Neural cell (in vitro differentiated cells): Measurements from ENCODE around the gene DPF3. TPM values are rescaled to one million over a fixed set of nuclear protein-coding genes. Genes with fewer than 3 reads are reported as not detected.

Experiments
- H2AFZ ChIP-seq: fragments of 200-600, 300-800 bp; sonication (generic), shearing (Covaris generic); 2 replicates; pipeline ENCODE4 v1.6.0; 2014; ENCODE audit warnings: low read depth, mild to moderate bottlenecking, antibody characterized with exemption, low read length, moderate library complexity
- H3F3A ChIP-seq: fragments of 200-600 bp; shearing (Covaris generic); 2 replicates; pipeline ENCODE4 v1.6.1; 2016; ENCODE audit warnings: mild to moderate bottlenecking, moderate library complexity, mixed read lengths, antibody characterized with exemption, low read length; ENCODE audit not compliant: insufficient read depth, poor library complexity, severe bottlenecking
- H3K27ac ChIP-seq: fragments of 200-600, 300-800 bp; sonication (generic), shearing (Covaris generic); 2 replicates; pipeline ENCODE4 v1.5.1; 2014; ENCODE audit warnings: mild to moderate bottlenecking, low read length, moderate library complexity
- H3K27me3 ChIP-seq: fragments of 300-800, 200-600 bp; sonication (generic), shearing (Covaris generic); 2 replicates; pipeline ENCODE4 v1.6.0; 2014; ENCODE audit warnings: mild to moderate bottlenecking, low read depth, low read length, moderate library complexity; ENCODE audit not compliant: insufficient read depth
- H3K36me3 ChIP-seq: fragments of 300-800, 200-600 bp; sonication (generic), shearing (Covaris generic); 2 replicates; pipeline ENCODE4 v1.5.1; 2014; ENCODE audit warnings: mild to moderate bottlenecking, antibody characterized with exemption, low read length, moderate library complexity; ENCODE audit not compliant: insufficient read depth
- H3K4me2 ChIP-seq: fragments of 300-800, 200-600 bp; sonication (generic), shearing (Covaris generic); 2 replicates; pipeline ENCODE4 v1.6.0; 2014; ENCODE audit warnings: mild to moderate bottlenecking, low read length
- H3K4me3 ChIP-seq: fragments of 300-800, 200-600 bp; sonication (generic), shearing (Covaris generic); 2 replicates; pipeline ENCODE4 v1.5.1; 2014; ENCODE audit warnings: mild to moderate bottlenecking, low read length, moderate library complexity
- H3K79me2 ChIP-seq: fragments of 200-600 bp; shearing (Covaris generic); replicated peaks from 2 replicates; pipeline ENCODE4 v1.6.0; 2014; ENCODE audit warnings: mild to moderate bottlenecking, low read length, moderate library complexity; ENCODE audit not compliant: insufficient read depth
- H3K9ac ChIP-seq: fragments of 300-800, 200-600 bp; sonication (generic), shearing (Covaris generic); 2 replicates; pipeline ENCODE4 v1.6.1; 2016; ENCODE audit warnings: mild to moderate bottlenecking, low read length, mixed read lengths
- H3K9me2 ChIP-seq: fragments of 200-600 bp; shearing (Covaris generic); 2 replicates; pipeline ENCODE4 v1.6.1; 2016; ENCODE audit warnings: mild to moderate bottlenecking, low read length, mixed read lengths; ENCODE audit not compliant: insufficient read depth
- H3K9me3 ChIP-seq: fragments of 200-600, 300-800 bp; sonication (generic), shearing (Covaris generic); 2 replicates; pipeline ENCODE4 v1.6.1; 2016; ENCODE audit warnings: mild to moderate bottlenecking, mixed run types, low read length, moderate library complexity, mixed read lengths
- H4K20me1 ChIP-seq: fragments of 200-600 bp; shearing (Covaris generic); 2 replicates; pipeline ENCODE4 v1.6.1; 2016; ENCODE audit warnings: mild to moderate bottlenecking, mixed run types; ENCODE audit not compliant: insufficient read depth
- CTCF ChIP-seq: fragments of 450-650 bp; IDR thresholded peaks from 2 replicates; pipeline ENCODE4 v1.5.1; 2014; ENCODE audit warnings: antibody characterized with exemption, mild to moderate bottlenecking, moderate library complexity; ENCODE audit not compliant: poor library complexity, severe bottlenecking
- EP300 ChIP-seq: fragments of 450-650 bp; conservative IDR thresholded peaks from 2 replicates; pipeline ENCODE4 v1.6.1; 2014; ENCODE audit warnings: antibody characterized with exemption, mild to moderate bottlenecking, moderate library complexity; ENCODE audit not compliant: poor library complexity, severe bottlenecking
- EZH2 ChIP-seq: fragments of 200-600, 300-800 bp; shearing (Covaris generic), sonication (generic); IDR thresholded peaks from 2 replicates; pipeline ENCODE4 v1.6.1; 2014; ENCODE audit warnings: antibody characterized with exemption, low read length, borderline replicate concordance, mild to moderate bottlenecking; ENCODE audit not compliant: insufficient read depth, poor library complexity, severe bottlenecking
- MXI1 ChIP-seq: fragments of 450-650 bp; conservative IDR thresholded peaks from 2 replicates; pipeline ENCODE4 v1.6.1; 2014; ENCODE audit warnings: antibody characterized with exemption, mild to moderate bottlenecking; ENCODE audit not compliant: poor library complexity, severe bottlenecking
- POLR2AphosphoS5 ChIP-seq: IDR thresholded peaks from 2 replicates; pipeline ENCODE4 v1.6.1; 2012
- RAD21 ChIP-seq: fragments of 450-650 bp; conservative IDR thresholded peaks from 2 replicates; pipeline ENCODE4 v1.6.1; 2014; ENCODE audit warnings: antibody characterized with exemption, mild to moderate bottlenecking, moderate library complexity
- SMC3 ChIP-seq: fragments of 450-650 bp; conservative IDR thresholded peaks from 2 replicates; pipeline ENCODE4 v1.6.1; 2014; ENCODE audit warnings: antibody characterized with exemption, mild to moderate bottlenecking, moderate library complexity; ENCODE audit not compliant: poor library complexity
- TAF1 ChIP-seq: IDR thresholded peaks from 2 replicates; pipeline ENCODE4 v1.6.1; 2012; ENCODE audit warnings: low read depth
- polyA plus RNA-seq: library from polyadenylated mRNA; depleted of rRNA; stranded (reverse); fragments of >200 nt; gene quantifications from 2 replicates; pipeline ENCODE4 v1.2.3, GENCODE V29; 2014
- TF ChIP-seq, protein P1 (sequence below): IDR thresholded peaks from 2 replicates; pipeline ENCODE4 v1.6.1; 2012; ENCODE audit warnings: borderline replicate concordance

Gene DPF3
- polyA plus RNA-seq, 1 donor from 2014 or later, result 2.9 TPM

DNA sequence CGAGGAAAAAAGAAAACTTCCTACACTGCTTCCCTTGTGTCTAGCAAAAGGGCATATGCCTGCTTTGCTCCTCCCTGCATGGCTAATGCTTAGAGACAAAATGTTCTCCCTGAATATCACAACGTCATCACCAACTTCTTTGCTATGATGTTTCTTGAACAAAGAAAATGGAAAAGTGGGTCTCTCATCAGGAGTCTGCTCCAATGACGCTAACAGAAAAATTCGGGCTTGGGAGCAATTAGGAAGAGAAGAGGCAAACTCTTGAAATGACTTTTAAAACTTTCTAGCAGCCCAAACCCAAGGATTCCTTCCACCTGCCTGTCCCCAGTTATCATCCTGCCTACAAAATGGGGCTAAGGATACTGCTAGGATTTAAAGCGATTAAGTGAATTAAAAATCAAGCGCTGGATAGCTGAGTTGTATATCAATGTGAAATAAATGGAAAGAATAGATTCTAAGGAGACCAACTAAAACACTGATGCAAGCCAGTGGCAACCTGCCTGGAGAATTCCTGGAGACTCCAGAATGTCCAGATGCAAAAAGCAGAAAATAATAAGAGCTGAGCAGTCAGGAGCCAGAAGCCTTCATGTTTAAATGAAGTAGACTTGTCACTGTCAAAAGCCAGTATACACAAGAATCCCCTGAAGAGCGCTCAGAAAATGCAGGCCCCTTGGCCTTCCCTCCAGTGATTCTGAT, 183.8 kb downstream of the DPF3 start:
- no peaks in the 10 kb centered on the region for H3K9me2 ChIP-seq
- H3K4me2 ChIP-seq, result no peak overlapping the region
- no peak overlapping the region for H2AFZ ChIP-seq
- H3K36me3 ChIP-seq, result no peaks in the 10 kb centered on the region
- H3K9ac ChIP-seq, result no peak overlapping the region
- no peaks in the 10 kb centered on the region for H3F3A ChIP-seq
- no peaks in the 10 kb centered on the region for H3K79me2 ChIP-seq
- H3K9me3 ChIP-seq, result no peaks in the 10 kb centered on the region
- no peaks in the 10 kb centered on the region for H3K27me3 ChIP-seq
- no peak overlapping the region for H3K27ac ChIP-seq
- TF ChIP-seq EZH2 (no peak), CTCF (no peak), SMC3 (no peak), EP300 (no peak), MXI1 (no peak), POLR2AphosphoS5 (no peak), RAD21 (no peak), TAF1 (no peak)
- TF ChIP-seq, protein P1, sequence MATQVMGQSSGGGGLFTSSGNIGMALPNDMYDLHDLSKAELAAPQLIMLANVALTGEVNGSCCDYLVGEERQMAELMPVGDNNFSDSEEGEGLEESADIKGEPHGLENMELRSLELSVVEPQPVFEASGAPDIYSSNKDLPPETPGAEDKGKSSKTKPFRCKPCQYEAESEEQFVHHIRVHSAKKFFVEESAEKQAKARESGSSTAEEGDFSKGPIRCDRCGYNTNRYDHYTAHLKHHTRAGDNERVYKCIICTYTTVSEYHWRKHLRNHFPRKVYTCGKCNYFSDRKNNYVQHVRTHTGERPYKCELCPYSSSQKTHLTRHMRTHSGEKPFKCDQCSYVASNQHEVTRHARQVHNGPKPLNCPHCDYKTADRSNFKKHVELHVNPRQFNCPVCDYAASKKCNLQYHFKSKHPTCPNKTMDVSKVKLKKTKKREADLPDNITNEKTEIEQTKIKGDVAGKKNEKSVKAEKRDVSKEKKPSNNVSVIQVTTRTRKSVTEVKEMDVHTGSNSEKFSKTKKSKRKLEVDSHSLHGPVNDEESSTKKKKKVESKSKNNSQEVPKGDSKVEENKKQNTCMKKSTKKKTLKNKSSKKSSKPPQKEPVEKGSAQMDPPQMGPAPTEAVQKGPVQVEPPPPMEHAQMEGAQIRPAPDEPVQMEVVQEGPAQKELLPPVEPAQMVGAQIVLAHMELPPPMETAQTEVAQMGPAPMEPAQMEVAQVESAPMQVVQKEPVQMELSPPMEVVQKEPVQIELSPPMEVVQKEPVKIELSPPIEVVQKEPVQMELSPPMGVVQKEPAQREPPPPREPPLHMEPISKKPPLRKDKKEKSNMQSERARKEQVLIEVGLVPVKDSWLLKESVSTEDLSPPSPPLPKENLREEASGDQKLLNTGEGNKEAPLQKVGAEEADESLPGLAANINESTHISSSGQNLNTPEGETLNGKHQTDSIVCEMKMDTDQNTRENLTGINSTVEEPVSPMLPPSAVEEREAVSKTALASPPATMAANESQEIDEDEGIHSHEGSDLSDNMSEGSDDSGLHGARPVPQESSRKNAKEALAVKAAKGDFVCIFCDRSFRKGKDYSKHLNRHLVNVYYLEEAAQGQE, result no peak
- H3K4me3 ChIP-seq, result no peak overlapping the region
- no peaks in the 10 kb centered on the region for H4K20me1 ChIP-seq

GRCh38 chr14:72708708-72709475, 185.0 kb downstream of the DPF3 start:
- TF ChIP-seq RAD21, result no peak
- no peaks in the 10 kb centered on the region for H3K27me3 ChIP-seq
- no peak overlapping the region for H2AFZ ChIP-seq
- H3F3A ChIP-seq, result no peaks in the 10 kb centered on the region
- no peak overlapping the region for H3K4me3 ChIP-seq
- no peak overlapping the region for H3K9ac ChIP-seq
- H3K36me3 ChIP-seq, result no peaks in the 10 kb centered on the region
- no peak overlapping the region for H3K27ac ChIP-seq
- H4K20me1 ChIP-seq, result no peaks in the 10 kb centered on the region
- H3K9me3 ChIP-seq, result no peaks in the 10 kb centered on the region
- H3K9me2 ChIP-seq, result no peaks in the 10 kb centered on the region
- no peaks in the 10 kb centered on the region for H3K79me2 ChIP-seq
- no peak overlapping the region for H3K4me2 ChIP-seq
